Right renal cortex interstitium (tissue), 3 donors: ENCODE results near the gene ARID1B. TPM values are rescaled to one million over a fixed set of nuclear protein-coding genes. Genes with fewer than 3 reads are reported as not detected.

Source experiments
- DNase-seq, 3 donors: peaks; one replicate each; pipeline ENCODE4 v3.0.0-alpha.2; 2013; ENCODE audit warnings: low read depth in 3 of 3, low spot score in 2 of 3
- polyA plus RNA-seq, 3 donors: library from polyadenylated mRNA; unstranded; fragments of 120-200 nt; gene quantifications; one replicate each; pipeline ENCODE4 v1.2.1, GENCODE V29; 2013; ENCODE audit not compliant: insufficient read length in 3 of 3

ARID1B gene
- polyA plus RNA-seq, 3 donors: 70.1 to 75.5 (median 72.6) TPM

- no peak for DNase-seq
Observed at GRCh38 chr6:157246048-157246630, 469.0 kb downstream of the ARID1B start.

GRCh38 chr6:157246771-157247484 lies 469.8 kb downstream of the ARID1B start:
- no peak for DNase-seq

GRCh38 chr6:157248264-157248663 lies 471.1 kb downstream of the ARID1B start:
- DNase-seq: no peak

- no peak for DNase-seq
Observed at GRCh38 chr6:157249826-157250225, 472.6 kb downstream of the ARID1B start.

- no peak for DNase-seq
Observed at GRCh38 chr6:157251586-157252247, 474.5 kb downstream of the ARID1B start.

GRCh38 chr6:157253017-157253416 lies 475.8 kb downstream of the ARID1B start:
- DNase-seq: no peak

GRCh38 chr6:157253699-157254098 lies 476.5 kb downstream of the ARID1B start:
- no peak for DNase-seq

- no peak for DNase-seq
Observed at GRCh38 chr6:157254538-157254937, 477.4 kb downstream of the ARID1B start.

GRCh38 chr6:157255079-157255478 lies 477.9 kb downstream of the ARID1B start:
- no peak for DNase-seq

GRCh38 chr6:157258878-157259277 lies 481.7 kb downstream of the ARID1B start:
- DNase-seq: no peak

GRCh38 chr6:157259443-157259842 lies 482.3 kb downstream of the ARID1B start:
- no peak for DNase-seq
